ENCODE measurements around the gene MT1B. TPM values are rescaled to one million over a fixed set of nuclear protein-coding genes. Genes with fewer than 3 reads are reported as not detected.
A peak's percentile ranks its signal among the peaks of the same experiment; 100 is the strongest.

Gene MT1B
- total and polyA plus RNA-seq, 2 of the 13 experiments (the other 11 are each of a cell fraction or from before 2014, with no cell fraction given) = 0.89 TPM; not detected in 1

DNA sequence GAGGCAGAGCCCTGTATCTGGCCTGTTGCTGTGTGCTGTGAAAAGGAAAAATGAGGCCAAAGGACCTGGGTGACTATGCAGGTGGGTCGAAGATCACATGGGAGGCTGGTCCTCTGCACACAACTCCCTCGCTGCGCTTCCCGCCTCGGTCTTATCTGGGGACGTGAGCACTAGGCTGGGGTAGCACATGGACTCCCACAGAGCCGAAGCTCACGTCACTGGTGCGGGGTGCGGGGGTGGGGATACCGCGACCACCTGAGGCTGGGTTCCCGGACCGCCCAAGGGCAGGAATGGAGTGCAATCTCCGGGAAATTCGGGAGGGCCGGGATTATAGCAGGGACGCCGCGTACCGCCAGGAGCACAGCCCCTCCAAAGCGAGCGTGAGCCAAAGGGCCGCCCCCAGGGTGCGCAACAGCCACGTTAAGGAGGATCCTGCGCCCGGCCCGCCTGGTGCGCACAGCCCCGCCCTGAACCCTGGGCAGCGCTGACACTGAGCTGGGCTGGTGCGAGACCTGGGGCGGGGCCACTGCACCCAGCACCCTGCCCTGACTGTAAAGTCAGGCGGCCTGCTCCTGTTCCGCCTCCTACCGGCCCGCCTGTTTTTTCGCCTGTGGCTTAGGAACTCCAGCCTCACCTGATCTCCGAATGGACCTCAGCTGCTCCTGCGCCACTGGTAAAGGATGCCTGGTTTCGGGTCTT is 8.5 kb upstream of the MT1B start (continued):
- TF ChIP-seq, protein P1, sequence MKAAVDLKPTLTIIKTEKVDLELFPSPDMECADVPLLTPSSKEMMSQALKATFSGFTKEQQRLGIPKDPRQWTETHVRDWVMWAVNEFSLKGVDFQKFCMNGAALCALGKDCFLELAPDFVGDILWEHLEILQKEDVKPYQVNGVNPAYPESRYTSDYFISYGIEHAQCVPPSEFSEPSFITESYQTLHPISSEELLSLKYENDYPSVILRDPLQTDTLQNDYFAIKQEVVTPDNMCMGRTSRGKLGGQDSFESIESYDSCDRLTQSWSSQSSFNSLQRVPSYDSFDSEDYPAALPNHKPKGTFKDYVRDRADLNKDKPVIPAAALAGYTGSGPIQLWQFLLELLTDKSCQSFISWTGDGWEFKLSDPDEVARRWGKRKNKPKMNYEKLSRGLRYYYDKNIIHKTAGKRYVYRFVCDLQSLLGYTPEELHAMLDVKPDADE (CRISPR knock-in tag; IDR thresholded peaks at IDR 0.05) = no peak
- TF ChIP-seq RELA (CRISPR knock-in tag; IDR thresholded peaks at IDR 0.05) (no peak), RBFOX2 (IDR thresholded peaks at IDR 0.05; ENCODE audit: low read depth, low read length) (no peak), HDAC2 (CRISPR knock-in tag; IDR thresholded peaks at IDR 0.05) (no peak), ZNF577 (CRISPR knock-in tag; IDR thresholded peaks at IDR 0.05; ENCODE audit: borderline replicate concordance, low read depth) (no peak), ZNF780A (CRISPR knock-in tag; IDR thresholded peaks at IDR 0.05) (no peak), PCBP1 (IDR thresholded peaks at IDR 0.05; ENCODE audit: borderline replicate concordance, low read depth, low read length) (no peak), SETDB1 (CRISPR knock-in tag; IDR thresholded peaks at IDR 0.05; ENCODE audit: borderline replicate concordance) (no peak; the same call in 1 of the 2 replicates), TBL1XR1 (IDR thresholded peaks at IDR 0.05; ENCODE audit: borderline replicate concordance, low read length, partially characterized antibody) (no peak), ZNF138 (CRISPR knock-in tag; IDR thresholded peaks at IDR 0.05; ENCODE audit: low read depth) (no peak), ZNF496 (CRISPR knock-in tag; IDR thresholded peaks at IDR 0.05; ENCODE audit: insufficient replicate concordance) (no peak), DPF2 (CRISPR knock-in tag; IDR thresholded peaks at IDR 0.05; ENCODE audit: borderline replicate concordance, low read depth) (0 out of 2 replicates have a peak, but pooled peaks have one; percentile 35), ZNF326 (CRISPR knock-in tag; IDR thresholded peaks at IDR 0.05; ENCODE audit: borderline replicate concordance) (no peak), XBP1 (CRISPR knock-in tag; IDR thresholded peaks at IDR 0.05) (no peak), MYNN (CRISPR knock-in tag; IDR thresholded peaks at IDR 0.05; ENCODE audit: low read depth) (no peak), HNRNPL (IDR thresholded peaks at IDR 0.05; ENCODE audit: low read depth, low read length) (no peak), ELF1 (CRISPR knock-in tag; IDR thresholded peaks at IDR 0.05) (no peak), PLRG1 (conservative IDR thresholded peaks at IDR 0.05) (no peak), RNF2 (conservative IDR thresholded peaks at IDR 0.05; ENCODE audit: low read depth) (no peak), HMG20B (CRISPR knock-in tag; conservative IDR thresholded peaks at IDR 0.05) (no peak; the same call in 1 of the 2 replicates), ZMYM3 (CRISPR knock-in tag; IDR thresholded peaks at IDR 0.05) (peak; percentile 57), ZNF703 (CRISPR knock-in tag; IDR thresholded peaks at IDR 0.05; ENCODE audit: borderline replicate concordance) (no peak), CENPX (CRISPR knock-in tag; IDR thresholded peaks at IDR 0.05) (no peak), ZNF296 (CRISPR knock-in tag; conservative IDR thresholded peaks at IDR 0.05) (no peak), SMYD3 (CRISPR knock-in tag; IDR thresholded peaks at IDR 0.05) (no peak), ZFP36 (IDR thresholded peaks at IDR 0.05; ENCODE audit: borderline replicate concordance, low read depth, low read length, partially characterized antibody) (no peak), SNAPC2 (CRISPR knock-in tag; IDR thresholded peaks at IDR 0.05) (no peak), FOXK2 (IDR thresholded peaks at IDR 0.05) (no peak)
- TF ChIP-seq, protein P2, sequence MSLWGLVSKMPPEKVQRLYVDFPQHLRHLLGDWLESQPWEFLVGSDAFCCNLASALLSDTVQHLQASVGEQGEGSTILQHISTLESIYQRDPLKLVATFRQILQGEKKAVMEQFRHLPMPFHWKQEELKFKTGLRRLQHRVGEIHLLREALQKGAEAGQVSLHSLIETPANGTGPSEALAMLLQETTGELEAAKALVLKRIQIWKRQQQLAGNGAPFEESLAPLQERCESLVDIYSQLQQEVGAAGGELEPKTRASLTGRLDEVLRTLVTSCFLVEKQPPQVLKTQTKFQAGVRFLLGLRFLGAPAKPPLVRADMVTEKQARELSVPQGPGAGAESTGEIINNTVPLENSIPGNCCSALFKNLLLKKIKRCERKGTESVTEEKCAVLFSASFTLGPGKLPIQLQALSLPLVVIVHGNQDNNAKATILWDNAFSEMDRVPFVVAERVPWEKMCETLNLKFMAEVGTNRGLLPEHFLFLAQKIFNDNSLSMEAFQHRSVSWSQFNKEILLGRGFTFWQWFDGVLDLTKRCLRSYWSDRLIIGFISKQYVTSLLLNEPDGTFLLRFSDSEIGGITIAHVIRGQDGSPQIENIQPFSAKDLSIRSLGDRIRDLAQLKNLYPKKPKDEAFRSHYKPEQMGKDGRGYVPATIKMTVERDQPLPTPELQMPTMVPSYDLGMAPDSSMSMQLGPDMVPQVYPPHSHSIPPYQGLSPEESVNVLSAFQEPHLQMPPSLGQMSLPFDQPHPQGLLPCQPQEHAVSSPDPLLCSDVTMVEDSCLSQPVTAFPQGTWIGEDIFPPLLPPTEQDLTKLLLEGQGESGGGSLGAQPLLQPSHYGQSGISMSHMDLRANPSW (CRISPR knock-in tag; IDR thresholded peaks at IDR 0.05; ENCODE audit: borderline replicate concordance) = no peak
